Measurements from ENCODE around the gene HDLBP.
"Not testable (repeated sequence)": the region's sequence is repeated elsewhere in the genome, so short reads cannot be mapped to it uniquely, and the experiment has no call there.

The HDLBP gene

DNA sequence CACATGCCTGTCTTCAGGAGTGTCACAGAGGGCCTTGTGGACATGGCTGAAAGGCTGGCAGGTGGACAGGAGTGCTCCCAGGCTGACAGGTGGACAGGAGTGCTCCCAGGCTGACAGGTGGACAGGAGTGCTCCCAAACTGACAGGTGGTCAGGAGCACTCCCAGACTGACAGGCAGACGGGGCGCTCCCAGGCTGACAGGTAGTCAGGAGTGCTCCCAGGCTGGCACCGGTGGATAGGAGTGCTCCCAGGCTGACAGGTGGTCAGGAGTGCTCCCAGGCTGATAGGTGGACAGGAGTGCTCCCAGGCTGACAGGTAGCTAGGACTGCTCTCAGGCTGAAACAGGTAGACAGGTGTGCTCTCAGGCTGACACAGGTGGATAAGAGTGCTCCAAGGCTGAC, 110.4 kb downstream of the HDLBP start:
- DNase-seq, result no peak

- no peak for DNase-seq
These were observed 111.0 kb downstream of the HDLBP start for GRCh38 chr2:241204490-241204889.

- no peak for DNase-seq
These were observed 111.5 kb downstream of the HDLBP start for GRCh38 chr2:241204010-241204384.

DNA sequence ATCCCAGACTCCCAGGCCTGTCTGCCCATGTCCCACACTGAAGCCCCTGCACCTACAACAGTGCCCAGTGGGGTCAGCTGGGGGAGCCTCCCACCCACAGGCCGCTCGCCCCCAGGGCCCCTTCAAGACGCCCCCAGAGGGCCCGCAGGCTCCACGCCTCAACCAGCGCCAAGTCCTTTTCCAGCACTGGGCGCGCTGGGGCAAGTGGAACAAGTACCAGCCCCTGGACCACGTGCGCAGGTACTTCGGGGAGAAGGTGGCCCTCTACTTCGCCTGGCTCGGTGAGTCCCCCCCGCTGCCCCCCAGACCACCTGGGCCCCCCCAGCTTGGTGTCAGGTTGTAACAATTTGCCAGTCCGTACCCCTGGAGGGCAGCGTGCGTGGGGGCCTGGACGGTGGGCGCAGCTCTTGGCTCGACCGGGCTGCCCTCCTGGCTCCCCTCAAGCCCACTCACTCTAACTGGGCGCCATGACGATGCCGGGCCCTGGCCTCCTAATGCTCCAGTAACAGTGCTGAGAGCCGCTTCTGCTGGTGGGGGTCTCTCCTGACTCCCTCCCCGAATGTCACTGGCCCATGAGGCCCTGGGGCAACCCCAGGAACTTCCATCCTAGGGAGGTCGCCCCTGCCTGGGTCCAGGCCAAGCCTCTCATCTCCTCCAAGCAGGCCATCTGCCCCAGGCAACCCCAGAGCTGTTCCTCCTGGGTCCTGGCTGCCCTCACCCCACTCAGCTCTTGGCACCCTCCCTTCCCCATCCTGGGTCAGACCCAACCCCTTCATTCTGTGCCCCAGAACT, 112.1 kb downstream of the HDLBP start:
- DNase-seq, result no peak

DNA sequence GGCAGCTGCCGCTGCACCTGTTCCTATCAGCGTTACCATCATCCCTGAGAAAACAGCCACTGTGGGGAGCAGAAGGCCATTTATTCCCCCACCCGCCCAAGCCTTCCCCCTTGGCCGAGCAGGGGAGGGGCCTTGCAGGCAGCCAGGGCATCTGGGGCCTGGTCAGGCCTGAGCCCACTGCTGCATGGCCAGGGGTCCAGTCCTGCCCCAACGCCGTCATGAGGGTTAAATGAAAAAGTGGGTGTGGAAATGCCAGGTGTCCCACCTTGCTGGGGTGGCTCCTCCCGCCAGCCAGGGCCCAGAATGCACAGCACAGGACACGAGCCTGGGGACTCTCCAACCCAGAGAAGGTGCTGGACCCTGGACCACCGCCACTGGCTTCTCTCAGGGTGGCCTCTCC, 112.8 kb downstream of the HDLBP start:
- DNase-seq, result no peak

- DNase-seq, result no peak
These were observed 113.2 kb downstream of the HDLBP start for GRCh38 chr2:241202268-241202585.

GRCh38 chr2:241201445-241202267, 113.8 kb downstream of the HDLBP start:
- DNase-seq, result no peak

DNA sequence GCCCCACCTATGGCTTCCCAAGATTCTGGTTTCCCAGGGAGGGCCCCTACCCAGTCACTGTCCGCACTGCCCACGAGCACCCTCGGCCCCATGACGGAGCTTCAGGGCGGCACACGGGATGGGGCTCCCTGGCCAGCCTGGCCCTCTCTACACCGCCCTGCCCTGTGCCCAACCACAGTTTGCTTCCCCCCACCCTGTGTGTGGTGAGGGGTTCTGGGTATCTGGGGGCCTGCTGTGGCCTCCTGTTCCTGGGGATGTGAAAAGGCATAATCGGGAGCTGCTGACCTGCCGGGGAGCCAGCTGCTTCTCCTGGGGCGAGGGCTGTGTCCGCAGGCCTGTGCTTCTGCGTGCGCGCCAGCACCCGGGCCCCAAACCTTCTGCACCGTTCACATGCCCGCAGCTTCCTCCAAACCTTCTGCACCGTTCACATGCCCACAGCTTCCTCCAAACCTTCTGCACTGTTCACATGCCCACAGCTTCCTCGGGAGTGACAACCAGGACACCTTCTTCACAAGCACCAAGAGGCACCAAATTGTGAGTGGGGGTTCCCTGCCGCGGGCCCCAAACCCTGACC, 114.6 kb downstream of the HDLBP start:
- no peak for DNase-seq

DNA sequence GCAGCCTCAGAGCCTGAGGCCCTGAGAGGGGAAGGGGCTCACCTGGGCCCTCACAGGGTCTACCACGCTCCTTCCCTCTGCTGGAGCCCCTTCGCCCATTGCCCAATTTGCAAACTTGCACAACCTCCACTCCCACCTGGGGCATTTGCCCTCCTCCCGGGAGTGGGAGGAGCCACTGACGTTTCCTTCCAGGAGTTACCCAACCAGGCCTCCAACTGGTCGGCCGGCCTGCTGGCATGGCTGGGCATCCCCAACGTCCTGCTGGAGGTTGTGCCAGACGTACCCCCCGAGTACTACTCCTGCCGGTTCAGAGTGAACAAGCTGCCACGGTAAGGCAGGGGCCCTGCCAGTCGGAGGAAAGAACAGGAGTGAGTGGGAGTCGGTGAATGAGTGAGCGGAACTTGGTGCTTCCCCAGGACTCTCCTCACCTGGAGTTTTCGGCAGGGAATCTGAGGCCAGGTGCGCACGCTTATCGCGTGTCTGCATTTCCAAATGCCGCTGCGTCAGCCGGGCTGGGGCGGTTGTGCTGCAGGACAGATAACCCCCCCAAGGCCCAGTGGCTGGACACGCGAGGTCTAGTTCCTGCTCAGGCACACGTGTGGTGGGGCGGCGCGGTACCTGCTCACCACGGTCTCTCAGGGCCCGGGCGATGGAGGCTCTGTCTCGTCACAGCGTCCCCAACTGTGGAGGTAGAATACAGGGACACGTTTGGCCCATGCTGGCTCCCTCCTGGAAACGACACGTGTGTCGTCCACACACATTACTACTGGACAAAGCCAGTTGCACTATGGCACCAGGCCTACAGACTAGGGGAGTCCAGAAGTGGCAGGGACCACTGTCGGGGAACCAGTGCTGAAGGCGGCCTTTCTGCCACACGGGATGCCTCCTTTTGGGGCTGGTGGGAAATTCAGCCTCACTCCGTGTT, 115.3 kb downstream of the HDLBP start:
- no peak for DNase-seq

DNA sequence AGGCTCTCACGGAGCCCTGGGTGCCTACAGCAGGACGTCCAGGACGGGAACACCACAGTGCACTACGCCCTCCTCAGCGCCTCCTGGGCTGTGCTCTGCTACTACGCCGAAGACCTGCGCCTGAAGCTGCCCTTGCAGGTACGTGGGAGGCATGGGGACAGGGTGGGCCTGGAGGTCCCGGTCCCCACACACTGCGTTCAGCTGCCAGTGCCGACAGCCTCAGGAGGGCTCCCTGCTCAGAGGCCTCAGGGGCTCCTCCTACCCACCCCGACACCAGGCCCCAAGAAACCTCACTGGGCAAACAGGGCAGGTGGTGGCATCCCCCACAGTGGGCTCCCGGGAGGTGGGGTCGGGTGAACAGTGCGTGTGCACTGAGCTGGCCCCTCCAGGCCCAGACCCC, 116.2 kb downstream of the HDLBP start:
- DNase-seq, result no peak

DNA sequence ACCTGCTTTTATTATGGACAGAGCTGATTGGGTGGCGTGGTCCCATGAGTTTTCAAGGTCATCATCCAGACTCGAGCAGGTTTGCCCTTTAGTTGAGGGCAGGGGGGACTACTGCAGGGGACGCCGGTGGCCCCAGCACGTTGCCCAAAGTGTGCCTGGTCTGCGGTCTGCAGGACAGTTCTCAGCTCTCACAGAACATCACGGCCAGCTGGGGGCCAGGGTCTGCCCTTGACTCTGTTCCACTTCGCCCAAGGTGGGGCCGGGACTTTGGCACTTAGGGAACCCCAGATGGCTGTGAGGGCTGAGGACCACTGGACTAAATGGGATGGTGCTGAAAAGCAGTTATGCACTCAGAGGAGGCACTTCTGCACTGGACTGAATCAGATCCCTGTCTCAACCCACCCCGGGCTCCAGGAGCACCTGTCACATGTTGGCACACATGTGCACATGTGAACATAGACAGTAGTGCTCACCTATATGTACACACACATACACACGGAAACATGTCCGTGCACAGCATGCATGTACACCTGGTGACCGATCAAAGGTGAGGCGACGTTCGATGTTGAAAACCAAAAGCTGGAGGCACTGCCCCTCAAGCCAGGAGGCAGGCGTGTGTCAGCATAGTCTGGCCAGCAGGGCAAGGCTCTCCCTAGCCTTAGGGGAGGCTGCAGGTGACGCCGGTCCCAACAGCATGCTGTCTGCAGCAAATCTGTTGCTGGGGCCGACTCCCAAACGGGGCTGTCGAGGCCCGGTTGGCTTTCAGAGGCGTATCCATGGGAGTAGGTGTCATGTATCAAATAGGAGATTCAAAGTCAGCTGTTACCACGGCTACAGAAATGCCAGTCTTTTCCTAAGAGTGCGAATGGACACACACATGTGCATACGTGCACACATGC, 116.8 kb downstream of the HDLBP start:
- no peak for DNase-seq

GRCh38 chr2:241197947-241198346, 117.5 kb downstream of the HDLBP start:
- no peak for DNase-seq

GRCh38 chr2:241197246-241197645, 118.2 kb downstream of the HDLBP start:
- not testable (repeated sequence) for DNase-seq

DNA sequence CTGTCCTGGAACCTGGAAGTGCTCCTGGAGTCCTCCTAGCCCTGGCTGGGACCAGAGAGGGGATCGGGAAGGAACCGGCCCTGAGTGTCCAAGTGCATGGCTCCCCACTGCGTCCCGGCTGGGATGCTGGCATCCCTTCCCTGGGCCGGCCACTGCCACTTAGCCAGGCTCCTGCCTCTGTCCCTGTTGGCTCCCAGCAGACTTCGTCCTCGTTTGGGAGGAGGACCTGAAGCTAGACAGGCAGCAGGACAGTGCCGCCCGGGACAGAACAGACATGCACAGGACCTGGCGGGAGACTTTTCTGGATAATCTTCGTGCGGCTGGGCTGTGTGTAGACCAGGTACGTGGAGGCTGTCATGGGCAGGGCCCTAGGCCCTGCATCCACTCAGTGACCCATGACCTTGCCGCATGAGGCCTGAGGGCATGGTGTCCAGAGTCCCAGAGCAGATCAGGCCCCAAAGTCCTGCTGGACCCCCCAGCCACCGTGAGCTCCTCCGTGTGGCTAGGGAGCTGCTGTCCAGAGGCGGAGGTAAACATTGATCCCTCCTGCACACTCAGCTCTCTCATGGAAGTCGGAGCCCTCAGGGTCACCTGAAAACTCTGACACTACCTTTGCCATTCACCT, 119.9 kb downstream of the HDLBP start:
- no peak for DNase-seq

DNA sequence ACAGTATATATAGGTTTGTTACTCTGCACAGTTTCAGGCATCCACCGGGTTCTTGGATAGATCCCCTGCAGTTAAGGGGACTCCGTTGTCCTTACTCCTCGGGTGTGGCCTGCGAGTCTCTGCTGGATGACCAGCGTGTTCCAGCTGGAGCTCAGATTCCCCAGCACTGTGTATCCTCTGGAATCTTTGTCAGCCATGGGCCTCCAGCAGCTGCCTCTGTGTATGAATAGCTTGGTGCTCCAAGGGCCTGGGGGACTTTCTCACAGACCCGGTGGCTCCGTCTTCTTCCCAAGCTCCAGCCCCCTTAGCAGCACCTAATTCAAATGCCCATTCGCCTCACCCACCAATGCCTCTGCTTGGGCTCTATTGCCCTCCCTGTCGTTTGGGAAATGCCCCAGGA, 120.7 kb downstream of the HDLBP start:
- DNase-seq, result no peak

DNA sequence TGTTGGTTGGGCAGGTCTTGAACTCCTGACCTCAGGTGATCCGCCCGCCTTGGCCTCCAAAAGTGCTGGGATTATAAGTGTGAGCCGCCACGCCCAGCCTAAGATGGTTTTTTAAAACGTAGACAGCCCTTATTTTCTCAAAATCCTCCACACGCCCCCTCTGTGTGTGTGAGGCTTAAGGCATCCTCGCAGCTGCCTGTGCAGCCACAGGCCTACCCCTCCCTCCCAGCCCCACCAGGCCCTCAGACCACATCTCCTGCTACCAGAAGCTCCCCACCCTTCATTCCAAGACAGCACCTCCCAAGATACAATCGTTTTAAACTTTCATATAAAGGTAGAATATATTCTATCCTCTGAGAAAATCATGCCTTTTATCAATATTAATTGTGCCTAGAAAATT, 122.2 kb downstream of the HDLBP start:
- DNase-seq, result no peak

GRCh38 chr2:241191081-241191480, 124.4 kb downstream of the HDLBP start:
- no peak for DNase-seq

- DNase-seq, result no peak
These were observed 125.0 kb downstream of the HDLBP start for GRCh38 chr2:241190291-241190981.

DNA sequence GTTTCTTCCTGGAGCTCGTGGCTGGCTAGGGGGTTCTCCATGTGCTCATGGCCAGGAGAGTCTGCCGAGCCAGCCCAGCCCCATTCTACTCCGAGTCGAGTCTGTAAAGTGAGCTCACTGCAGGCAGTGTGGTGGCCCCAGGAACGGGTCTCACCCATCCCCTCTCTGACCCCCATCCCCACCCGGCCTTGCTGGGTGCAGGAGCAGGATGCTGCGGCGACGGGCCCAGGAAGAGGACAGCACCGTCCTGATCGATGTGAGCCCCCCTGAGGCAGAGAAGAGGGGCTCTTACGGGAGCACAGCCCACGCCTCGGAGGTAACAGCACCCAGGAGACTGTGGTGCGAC, 125.6 kb downstream of the HDLBP start:
- no peak for DNase-seq

- no peak for DNase-seq
These were observed 126.2 kb downstream of the HDLBP start for GRCh38 chr2:241189093-241189855.

Data from retina (tissue), 1 donor.